ENCODE results near the gene DHRS4L2.
A peak's percentile ranks its signal among the peaks of the same experiment; 100 is the strongest.
"Not testable (repeated sequence)": the region's sequence is repeated elsewhere in the genome, so short reads cannot be mapped to it uniquely, and the experiment has no call there.

Gene DHRS4L2

GRCh38 chr14:23950411-23951135 lies 38.2 kb upstream of the DHRS4L2 start:
- ChIA-PET CTCF (no interaction called here), POLR2A (no interaction called here)
- DNase-seq (ENCODE audit: extremely low spot score) = no peak
- TF ChIP-seq L3MBTL2 (conservative IDR thresholded peaks at IDR 0.05) (no peak), FOXK2 (IDR thresholded peaks at IDR 0.05) (no peak), ELF4 (IDR thresholded peaks at IDR 0.05) (no peak), ZNF384 (IDR thresholded peaks at IDR 0.05) (no peak), NFRKB (IDR thresholded peaks at IDR 0.05) (no peak), TARDBP (IDR thresholded peaks at IDR 0.05) (no peak), CTBP1 (IDR thresholded peaks at IDR 0.05; ENCODE audit: borderline replicate concordance) (no peak), SUZ12 (IDR thresholded peaks at IDR 0.05) (no peak)
- TF ChIP-seq, protein P1, sequence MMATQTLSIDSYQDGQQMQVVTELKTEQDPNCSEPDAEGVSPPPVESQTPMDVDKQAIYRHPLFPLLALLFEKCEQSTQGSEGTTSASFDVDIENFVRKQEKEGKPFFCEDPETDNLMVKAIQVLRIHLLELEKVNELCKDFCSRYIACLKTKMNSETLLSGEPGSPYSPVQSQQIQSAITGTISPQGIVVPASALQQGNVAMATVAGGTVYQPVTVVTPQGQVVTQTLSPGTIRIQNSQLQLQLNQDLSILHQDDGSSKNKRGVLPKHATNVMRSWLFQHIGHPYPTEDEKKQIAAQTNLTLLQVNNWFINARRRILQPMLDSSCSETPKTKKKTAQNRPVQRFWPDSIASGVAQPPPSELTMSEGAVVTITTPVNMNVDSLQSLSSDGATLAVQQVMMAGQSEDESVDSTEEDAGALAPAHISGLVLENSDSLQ (IDR thresholded peaks at IDR 0.05) = no peak

- POLR2A ChIA-PET; DNase-seq (ENCODE audit: extremely low spot score); CTCF ChIA-PET: not testable (repeated sequence)
Observed at GRCh38 chr14:23951136-23951466, 37.6 kb upstream of the DHRS4L2 start.

DNA sequence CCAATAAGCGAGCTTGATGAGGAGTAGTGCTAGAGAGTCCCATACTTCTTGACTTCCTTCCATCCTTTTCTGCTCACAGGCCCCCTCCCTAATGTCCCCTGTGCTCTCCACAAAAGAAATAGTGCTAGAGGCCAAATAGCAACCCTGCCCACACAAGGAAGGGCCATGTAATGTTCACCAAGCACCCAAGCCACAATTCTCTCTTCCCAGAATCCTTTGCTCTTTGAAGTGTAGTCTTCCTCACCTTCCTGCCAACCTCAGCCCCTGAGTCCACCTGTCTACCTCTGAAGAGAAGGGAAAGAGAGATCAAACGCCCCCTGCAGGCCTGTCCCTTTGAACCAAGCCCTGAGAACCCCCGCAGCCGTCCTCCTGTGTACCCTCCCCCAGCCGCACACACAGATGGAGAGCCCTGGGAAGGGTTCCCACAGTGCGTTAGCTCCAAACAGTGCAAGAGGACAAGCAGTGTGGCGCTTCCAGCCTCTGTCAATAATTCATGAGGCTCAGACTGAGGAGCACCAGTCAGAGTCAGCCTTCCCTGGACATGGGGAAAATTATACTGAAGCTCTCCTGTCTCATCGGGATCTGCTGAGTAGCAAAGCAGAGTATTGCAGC lies 37.0 kb upstream of the DHRS4L2 start:
- ChIA-PET POLR2A (no interaction called here), CTCF (no interaction called here)
- TF ChIP-seq LEF1 (IDR thresholded peaks at IDR 0.05; ENCODE audit: borderline replicate concordance) (no peak), HDGF (IDR thresholded peaks at IDR 0.05; ENCODE audit: borderline replicate concordance) (no peak), L3MBTL2 (conservative IDR thresholded peaks at IDR 0.05) (no peak), ZNF384 (IDR thresholded peaks at IDR 0.05) (no peak), NFRKB (IDR thresholded peaks at IDR 0.05) (no peak), BHLHE40 (IDR thresholded peaks at IDR 0.05; ENCODE audit: borderline replicate concordance) (no peak), FOXA1 (IDR thresholded peaks at IDR 0.05) (no peak), TARDBP (IDR thresholded peaks at IDR 0.05) (no peak), ARNT (IDR thresholded peaks at IDR 0.05) (no peak), SP1 (IDR thresholded peaks at IDR 0.05) (no peak)
- TF ChIP-seq, protein P1 (IDR thresholded peaks at IDR 0.05) = no peak
- DNase-seq (ENCODE audit: extremely low spot score) = no peak

GRCh38 chr14:23953116-23953463 lies 35.6 kb upstream of the DHRS4L2 start:
- CTCF ChIA-PET = interaction anchor here (1.0 to 1.6 kb wide), 2 partner anchors 56 to 312 kb away, joined by 3 read pairs; no protein-coding TSS in a partner anchor
- DNase-seq (ENCODE audit: extremely low spot score) = not testable (repeated sequence)
- POLR2A ChIA-PET = interaction anchor here (0.6 kb wide), 1 partner anchor 716 kb away, joined by 3 read pairs; no protein-coding TSS in a partner anchor

DNA sequence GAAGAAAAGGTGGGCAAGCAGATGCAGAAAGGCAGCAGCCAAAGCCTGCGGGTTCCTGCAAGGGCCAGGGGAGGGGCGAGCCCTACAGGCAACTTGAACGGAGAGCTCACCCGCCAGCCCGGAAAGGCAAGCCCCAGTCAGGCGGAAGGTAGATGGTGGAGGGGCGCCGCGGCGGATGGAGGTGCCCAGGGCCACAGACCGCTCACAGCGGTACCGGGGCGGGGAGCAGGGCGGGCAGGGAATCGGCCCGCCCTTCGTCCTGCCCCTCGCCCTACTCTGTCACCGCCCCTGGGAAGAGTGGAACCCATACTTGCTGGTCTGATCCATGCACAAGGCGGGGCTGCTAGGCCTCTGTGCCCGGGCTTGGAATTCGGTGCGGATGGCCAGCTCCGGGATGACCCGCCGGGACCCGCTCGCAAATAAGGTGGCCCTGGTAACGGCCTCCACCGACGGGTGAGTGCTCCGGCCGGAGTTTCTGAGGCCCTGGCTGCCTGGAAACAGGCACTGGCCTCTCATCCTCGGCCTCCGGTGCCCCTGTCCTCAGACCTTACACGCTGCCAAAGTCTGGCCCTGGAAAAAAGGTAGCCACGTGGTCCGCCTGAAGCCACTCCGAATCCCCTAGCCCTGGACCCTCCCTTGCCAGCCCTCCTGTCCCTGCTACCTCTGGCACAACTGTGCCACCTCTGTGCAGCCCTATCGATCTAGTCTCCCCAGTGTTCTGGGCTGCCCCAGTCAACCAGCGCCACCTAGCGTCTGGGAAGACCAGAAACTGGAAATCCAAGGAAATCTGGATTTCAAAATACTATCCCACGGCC lies 35.1 kb upstream of the DHRS4L2 start, which contains the start of gene DHRS4:
DHRS4 (plus strand) TSS at position 307 of the 815 bp plus-strand sequence; CDS start at position 326, 19 bp downstream.
- ChIA-PET CTCF (interaction anchor here (0.8 to 1.6 kb wide), 3 partner anchors 55 to 312 kb away, joined by 3 read pairs; no protein-coding TSS in a partner anchor), POLR2A (interaction anchor here (0.6 kb wide), 1 partner anchor 717 kb away, joined by 3 read pairs; no protein-coding TSS in a partner anchor)
- peak; percentile 76 for DNase-seq (ENCODE audit: extremely low spot score)
- TF ChIP-seq LEF1 (IDR thresholded peaks at IDR 0.05; ENCODE audit: borderline replicate concordance) = no peak

GRCh38 chr14:23954279-23954614 lies 34.5 kb upstream of the DHRS4L2 start:
- CTCF ChIA-PET = interaction anchor here (0.8 to 1.6 kb wide), 2 partner anchors 54 to 72 kb away, joined by 3 read pairs; no protein-coding TSS in a partner anchor
- DNase-seq (ENCODE audit: extremely low spot score); POLR2A ChIA-PET: not testable (repeated sequence)

GRCh38 chr14:23954965-23955364 lies 33.8 kb upstream of the DHRS4L2 start:
- POLR2A ChIA-PET; DNase-seq (ENCODE audit: extremely low spot score): not testable (repeated sequence)
- CTCF ChIA-PET = interaction anchor here (0.8 kb wide), 1 partner anchor 72 kb away, joined by 3 read pairs; no protein-coding TSS in a partner anchor

- POLR2A ChIA-PET; DNase-seq (ENCODE audit: extremely low spot score); CTCF ChIA-PET: not testable (repeated sequence)
Observed at GRCh38 chr14:23955811-23956210, 32.9 kb upstream of the DHRS4L2 start.

DNA sequence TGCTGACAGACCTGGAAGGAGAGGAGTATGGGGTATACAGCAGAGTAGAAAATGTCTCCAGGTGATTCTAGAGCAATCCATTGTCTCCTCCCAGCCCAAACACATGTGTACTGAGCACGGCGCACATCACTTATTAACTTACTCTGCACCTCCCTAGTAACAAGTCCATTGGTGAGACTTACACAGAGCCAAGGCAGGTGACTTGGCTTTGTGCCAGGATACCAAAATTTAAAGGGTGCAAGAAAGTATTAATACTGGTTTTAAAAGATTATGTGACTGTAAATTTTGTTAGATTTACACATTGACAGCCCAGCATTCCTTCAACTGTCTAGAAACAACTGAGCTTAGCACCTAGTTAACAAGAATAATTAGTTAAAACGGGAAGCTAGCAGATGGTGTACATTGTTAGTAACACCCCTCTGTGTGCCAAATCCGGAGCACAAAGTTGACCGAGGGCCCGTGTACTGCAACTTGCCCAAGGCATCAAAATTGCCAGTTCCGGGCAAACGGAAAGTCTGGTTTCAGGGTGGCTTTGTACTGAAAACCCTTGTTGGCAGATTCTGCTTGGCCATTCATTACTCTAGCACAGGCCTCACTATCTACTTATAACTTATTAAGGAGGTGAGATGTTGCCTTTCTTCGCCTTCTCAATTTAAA lies 30.7 kb upstream of the DHRS4L2 start:
- DNase-seq (ENCODE audit: extremely low spot score); CTCF ChIA-PET; POLR2A ChIA-PET: not testable (repeated sequence)

DNA sequence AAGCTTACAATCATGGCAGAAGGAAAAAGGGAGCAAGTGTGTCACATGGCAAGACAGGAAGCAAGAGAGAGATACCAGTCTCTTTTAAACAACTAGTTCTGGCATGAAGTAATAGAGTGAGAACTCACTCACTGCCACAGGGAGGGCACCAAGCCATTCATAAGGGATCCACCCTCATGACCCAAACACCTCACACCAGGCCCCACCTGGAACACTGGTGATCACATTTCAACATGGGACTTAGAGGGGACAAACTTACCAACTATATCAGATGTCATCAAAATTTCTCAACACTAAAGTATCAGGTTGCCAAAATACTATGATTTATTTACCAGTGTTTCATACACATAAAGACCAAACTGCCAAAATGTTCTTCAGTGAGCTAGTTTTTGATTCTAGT lies 27.8 kb upstream of the DHRS4L2 start:
- DNase-seq (ENCODE audit: extremely low spot score); POLR2A ChIA-PET; CTCF ChIA-PET: not testable (repeated sequence)

DNA sequence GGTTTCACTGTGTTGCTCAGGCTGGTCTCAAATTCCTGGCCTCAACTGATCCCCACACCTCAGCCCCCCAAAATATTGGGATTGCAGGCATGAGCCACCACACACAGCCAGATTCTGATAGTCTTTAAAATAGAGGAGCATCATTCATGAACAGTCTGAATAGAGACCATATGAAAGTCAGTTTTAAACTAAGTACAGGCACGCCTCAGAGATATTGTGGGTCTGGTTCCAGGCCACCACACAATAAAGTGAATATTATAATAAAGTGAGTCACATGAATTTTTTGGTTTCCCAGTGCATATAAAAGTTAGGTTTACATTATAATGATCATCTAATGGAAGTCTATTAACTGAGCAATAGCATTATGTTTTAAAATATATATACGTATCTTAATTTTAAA lies 27.0 kb upstream of the DHRS4L2 start:
- CTCF ChIA-PET, POLR2A ChIA-PET: not testable (repeated sequence)

GRCh38 chr14:23969130-23969480 lies 19.6 kb upstream of the DHRS4L2 start:
- POLR2A ChIA-PET; CTCF ChIA-PET; DNase-seq (ENCODE audit: extremely low spot score): not testable (repeated sequence)

More for the DNA sequence above, 27.0 kb upstream of the DHRS4L2 start:
- not testable (repeated sequence) for DNase-seq (ENCODE audit: extremely low spot score)
